Glomerular visceral epithelial cell (primary cell): ENCODE data around the gene IP6K3.

Experiments used
- DNase-seq: peaks from one replicate; pipeline ENCODE4 v3.0.0-alpha.2; 2016; ENCODE audit errors: extremely low spot score

Gene IP6K3

GRCh38 chr6:33673851-33674250, 72.9 kb downstream of the IP6K3 start:
- DNase-seq, result no peak

- DNase-seq, result peak; percentile 92
Observed at GRCh38 chr6:33672808-33673207, 73.9 kb downstream of the IP6K3 start.

- no peak for DNase-seq
Observed at GRCh38 chr6:33671744-33672072, 75.0 kb downstream of the IP6K3 start.
